HepG2 (cell line): ENCODE measurements around the gene LITAFD. TPM values are rescaled to one million over a fixed set of nuclear protein-coding genes. Genes with fewer than 3 reads are reported as not detected.

Experiments used
- ATAD3A ChIP-seq: sonication (generic); formaldehyde crosslinking; IDR thresholded peaks from 2 replicates; pipeline ENCODE4 v1.4.0; 2020; ENCODE audit warnings: missing genetic modification reagents
- GZF1 ChIP-seq: sonication (generic); formaldehyde crosslinking; IDR thresholded peaks from 2 replicates; pipeline ENCODE4 v1.5.1; 2020; ENCODE audit warnings: mild to moderate bottlenecking, missing genetic modification reagents
- HOXD1 ChIP-seq: sonication (generic); formaldehyde crosslinking; IDR thresholded peaks from 2 replicates; pipeline ENCODE4 v1.5.0; 2020; ENCODE audit warnings: missing genetic modification reagents
- MEF2D ChIP-seq: sonication (generic); formaldehyde crosslinking; IDR thresholded peaks from 2 replicates; pipeline ENCODE4 v1.5.1; 2020; ENCODE audit warnings: mild to moderate bottlenecking, missing genetic modification reagents
- NFE2 ChIP-seq: sonication (generic); formaldehyde crosslinking; IDR thresholded peaks from 2 replicates; pipeline ENCODE4 v1.4.0; 2020; ENCODE audit warnings: missing genetic modification reagents
- NFKBIZ ChIP-seq: IDR thresholded peaks from 2 replicates; pipeline ENCODE4 v1.6.1; 2018; ENCODE audit warnings: missing genetic modification reagents, missing compliant biosample characterization
- NFYC ChIP-seq: IDR thresholded peaks from 2 replicates; pipeline ENCODE4 v1.6.1; 2016; ENCODE audit warnings: missing genetic modification reagents, missing compliant biosample characterization
- SP5 ChIP-seq: IDR thresholded peaks from 2 replicates; pipeline ENCODE4 v1.6.1; 2016; ENCODE audit warnings: low read depth, borderline replicate concordance
- TEAD3 ChIP-seq: optimal IDR thresholded peaks from 2 replicates; pipeline ENCODE3; 2016; ENCODE audit warnings: borderline replicate concordance
- ZBTB3 ChIP-seq: sonication (generic); formaldehyde crosslinking; IDR thresholded peaks from 2 replicates; pipeline ENCODE4 v1.4.0; 2020; ENCODE audit warnings: low read depth, mild to moderate bottlenecking, moderate library complexity, missing genetic modification reagents, borderline replicate concordance
- ZFP82 ChIP-seq: sonication (generic); formaldehyde crosslinking; IDR thresholded peaks from 2 replicates; pipeline ENCODE4 v1.5.1; 2020; ENCODE audit warnings: mild to moderate bottlenecking, missing genetic modification reagents, borderline replicate concordance
- ZNF383 ChIP-seq: sonication (generic); formaldehyde crosslinking; IDR thresholded peaks from 2 replicates; pipeline ENCODE4 v1.4.0; 2020; ENCODE audit warnings: missing genetic modification reagents, mild to moderate bottlenecking, borderline replicate concordance
- ZNF501 ChIP-seq: sonication (generic); formaldehyde crosslinking; IDR thresholded peaks from 2 replicates; pipeline ENCODE4 v1.5.1; 2020; ENCODE audit warnings: mild to moderate bottlenecking, moderate library complexity, missing genetic modification reagents
- ZNF563 ChIP-seq: sonication (generic); formaldehyde crosslinking; IDR thresholded peaks from 2 replicates; pipeline ENCODE4 v1.8.0; 2022; ENCODE audit warnings: mild to moderate bottlenecking, moderate library complexity, missing genetic modification reagents
- ZNF607 ChIP-seq: sonication (generic); formaldehyde crosslinking; IDR thresholded peaks from 2 replicates; pipeline ENCODE4 v1.5.1; 2020; ENCODE audit warnings: missing genetic modification reagents, mild to moderate bottlenecking, borderline replicate concordance
- polyA plus RNA-seq, 8 experiments: library from polyadenylated mRNA; depleted of rRNA in 3 of 8; stranded (reverse) in 7 of 8; unstranded in 1 of 8; fragments of >200 nt; fragmentation: Illumina TruSeq in 4 of 8; extraction: Trizol in 4 of 8; gene quantifications; 2 replicates each; pipeline versions ENCODE4 v1.2.1 to v1.2.3, GENCODE V29; 2011 to 2016; ENCODE audit warnings: low read depth in 4 of 8, missing spikeins in 1 of 8, mixed read lengths in 1 of 8; ENCODE audit not compliant: insufficient read depth in 1 of 8
- total RNA-seq, 5 experiments: library from RNA; depleted of rRNA; stranded (reverse); fragments of >200 nt; fragmentation: Illumina TruSeq; extraction: Trizol; gene quantifications; 2 replicates each; pipeline ENCODE4 v1.2.3, GENCODE V29; 2016; ENCODE audit warnings: low read depth in 1 of 5
- TF ChIP-seq, protein P1 (sequence below), 2 experiments: sonication (generic) in 1 of 2; formaldehyde crosslinking in 1 of 2; IDR thresholded peaks; 2 replicates each; pipeline versions ENCODE4 v1.4.0 to v1.6.1; 2016 to 2020; ENCODE audit warnings: borderline replicate concordance in 1 of 2, low read depth in 1 of 2, mild to moderate bottlenecking in 1 of 2, missing genetic modification reagents in 1 of 2
- TF ChIP-seq, protein P2 (sequence below): sonication (generic); formaldehyde crosslinking; IDR thresholded peaks from 2 replicates; pipeline ENCODE4 v1.4.0; 2020; ENCODE audit warnings: missing genetic modification reagents
- TF ChIP-seq, protein P3 (sequence below): sonication (generic); formaldehyde crosslinking; IDR thresholded peaks from 2 replicates; pipeline ENCODE4 v1.4.0; 2020; ENCODE audit warnings: missing genetic modification reagents

Gene LITAFD
- total and polyA plus RNA-seq, 2 of the 13 experiments (the other 11 are each of a cell fraction or from before 2014, with no cell fraction given): not detected

DNA sequence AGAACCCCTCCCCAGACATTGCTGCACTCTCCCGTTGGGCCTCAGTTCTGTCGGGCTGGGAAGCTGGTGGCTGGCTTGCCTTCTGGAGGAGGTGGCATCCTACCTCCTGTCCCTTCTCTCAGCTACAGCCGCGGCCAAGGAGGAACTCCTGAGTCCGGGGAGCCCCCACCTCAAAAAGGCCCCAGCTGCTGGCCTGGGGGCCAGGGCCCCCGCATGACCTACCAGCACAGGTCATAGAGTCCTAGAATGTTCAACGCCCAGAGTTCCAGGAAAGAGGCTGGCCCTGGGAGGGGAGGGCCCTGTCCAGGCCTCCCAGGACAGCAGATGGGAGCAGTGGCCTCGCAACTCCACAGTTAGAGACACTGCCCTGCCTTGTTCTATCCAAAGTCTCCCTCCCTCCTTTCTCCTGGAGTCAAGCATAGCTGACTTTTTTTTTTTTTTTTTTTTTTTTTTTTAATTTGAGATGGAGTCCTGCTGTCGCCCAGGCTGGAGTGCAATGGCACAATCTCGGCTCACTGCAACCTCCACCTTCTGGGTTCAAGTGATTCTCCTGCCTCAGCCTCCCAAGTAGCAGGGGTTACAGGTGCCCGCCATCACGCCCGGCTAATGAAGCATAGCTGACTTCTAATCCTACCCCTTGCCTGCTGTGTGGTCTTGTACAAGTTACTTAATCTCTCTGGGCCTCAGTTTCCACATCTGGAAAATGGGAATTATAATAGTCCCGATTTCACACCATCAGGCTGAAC lies 20.4 kb upstream of the LITAFD start (continued):
- TF ChIP-seq ZNF563: 0 out of 2 replicates have a peak, but pooled peaks have one; percentile 56
- no peak for TF ChIP-seq HOXD1
- TF ChIP-seq, protein P1, sequence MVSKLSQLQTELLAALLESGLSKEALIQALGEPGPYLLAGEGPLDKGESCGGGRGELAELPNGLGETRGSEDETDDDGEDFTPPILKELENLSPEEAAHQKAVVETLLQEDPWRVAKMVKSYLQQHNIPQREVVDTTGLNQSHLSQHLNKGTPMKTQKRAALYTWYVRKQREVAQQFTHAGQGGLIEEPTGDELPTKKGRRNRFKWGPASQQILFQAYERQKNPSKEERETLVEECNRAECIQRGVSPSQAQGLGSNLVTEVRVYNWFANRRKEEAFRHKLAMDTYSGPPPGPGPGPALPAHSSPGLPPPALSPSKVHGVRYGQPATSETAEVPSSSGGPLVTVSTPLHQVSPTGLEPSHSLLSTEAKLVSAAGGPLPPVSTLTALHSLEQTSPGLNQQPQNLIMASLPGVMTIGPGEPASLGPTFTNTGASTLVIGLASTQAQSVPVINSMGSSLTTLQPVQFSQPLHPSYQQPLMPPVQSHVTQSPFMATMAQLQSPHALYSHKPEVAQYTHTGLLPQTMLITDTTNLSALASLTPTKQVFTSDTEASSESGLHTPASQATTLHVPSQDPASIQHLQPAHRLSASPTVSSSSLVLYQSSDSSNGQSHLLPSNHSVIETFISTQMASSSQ (IDR thresholded peaks at IDR 0.05; ENCODE audit: low read depth): no peak
- TF ChIP-seq, protein P1 (CRISPR knock-in tag; IDR thresholded peaks at IDR 0.05; ENCODE audit: borderline replicate concordance): peak; percentile 59; the same call in 1 of the 2 replicates
- TF ChIP-seq NFYC (CRISPR knock-in tag): no peak
- no peak for TF ChIP-seq ZNF501 (CRISPR knock-in tag)
- 0 out of 2 replicates have a peak, but pooled peaks have one; percentile 18 for TF ChIP-seq ZNF607
- TF ChIP-seq, protein P2, sequence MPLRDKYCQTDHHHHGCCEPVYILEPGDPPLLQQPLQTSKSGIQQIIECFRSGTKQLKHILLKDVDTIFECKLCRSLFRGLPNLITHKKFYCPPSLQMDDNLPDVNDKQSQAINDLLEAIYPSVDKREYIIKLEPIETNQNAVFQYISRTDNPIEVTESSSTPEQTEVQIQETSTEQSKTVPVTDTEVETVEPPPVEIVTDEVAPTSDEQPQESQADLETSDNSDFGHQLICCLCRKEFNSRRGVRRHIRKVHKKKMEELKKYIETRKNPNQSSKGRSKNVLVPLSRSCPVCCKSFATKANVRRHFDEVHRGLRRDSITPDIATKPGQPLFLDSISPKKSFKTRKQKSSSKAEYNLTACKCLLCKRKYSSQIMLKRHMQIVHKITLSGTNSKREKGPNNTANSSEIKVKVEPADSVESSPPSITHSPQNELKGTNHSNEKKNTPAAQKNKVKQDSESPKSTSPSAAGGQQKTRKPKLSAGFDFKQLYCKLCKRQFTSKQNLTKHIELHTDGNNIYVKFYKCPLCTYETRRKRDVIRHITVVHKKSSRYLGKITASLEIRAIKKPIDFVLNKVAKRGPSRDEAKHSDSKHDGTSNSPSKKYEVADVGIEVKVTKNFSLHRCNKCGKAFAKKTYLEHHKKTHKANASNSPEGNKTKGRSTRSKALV (CRISPR knock-in tag): no peak
- 0 out of 2 replicates have a peak, but pooled peaks have one; percentile 31 for TF ChIP-seq NFKBIZ (CRISPR knock-in tag)
- TF ChIP-seq ZNF383 (CRISPR knock-in tag): no peak
- no peak for TF ChIP-seq TEAD3 (CRISPR knock-in tag)
- TF ChIP-seq MEF2D (CRISPR knock-in tag): no peak
- no peak for TF ChIP-seq GZF1
- TF ChIP-seq, protein P3, sequence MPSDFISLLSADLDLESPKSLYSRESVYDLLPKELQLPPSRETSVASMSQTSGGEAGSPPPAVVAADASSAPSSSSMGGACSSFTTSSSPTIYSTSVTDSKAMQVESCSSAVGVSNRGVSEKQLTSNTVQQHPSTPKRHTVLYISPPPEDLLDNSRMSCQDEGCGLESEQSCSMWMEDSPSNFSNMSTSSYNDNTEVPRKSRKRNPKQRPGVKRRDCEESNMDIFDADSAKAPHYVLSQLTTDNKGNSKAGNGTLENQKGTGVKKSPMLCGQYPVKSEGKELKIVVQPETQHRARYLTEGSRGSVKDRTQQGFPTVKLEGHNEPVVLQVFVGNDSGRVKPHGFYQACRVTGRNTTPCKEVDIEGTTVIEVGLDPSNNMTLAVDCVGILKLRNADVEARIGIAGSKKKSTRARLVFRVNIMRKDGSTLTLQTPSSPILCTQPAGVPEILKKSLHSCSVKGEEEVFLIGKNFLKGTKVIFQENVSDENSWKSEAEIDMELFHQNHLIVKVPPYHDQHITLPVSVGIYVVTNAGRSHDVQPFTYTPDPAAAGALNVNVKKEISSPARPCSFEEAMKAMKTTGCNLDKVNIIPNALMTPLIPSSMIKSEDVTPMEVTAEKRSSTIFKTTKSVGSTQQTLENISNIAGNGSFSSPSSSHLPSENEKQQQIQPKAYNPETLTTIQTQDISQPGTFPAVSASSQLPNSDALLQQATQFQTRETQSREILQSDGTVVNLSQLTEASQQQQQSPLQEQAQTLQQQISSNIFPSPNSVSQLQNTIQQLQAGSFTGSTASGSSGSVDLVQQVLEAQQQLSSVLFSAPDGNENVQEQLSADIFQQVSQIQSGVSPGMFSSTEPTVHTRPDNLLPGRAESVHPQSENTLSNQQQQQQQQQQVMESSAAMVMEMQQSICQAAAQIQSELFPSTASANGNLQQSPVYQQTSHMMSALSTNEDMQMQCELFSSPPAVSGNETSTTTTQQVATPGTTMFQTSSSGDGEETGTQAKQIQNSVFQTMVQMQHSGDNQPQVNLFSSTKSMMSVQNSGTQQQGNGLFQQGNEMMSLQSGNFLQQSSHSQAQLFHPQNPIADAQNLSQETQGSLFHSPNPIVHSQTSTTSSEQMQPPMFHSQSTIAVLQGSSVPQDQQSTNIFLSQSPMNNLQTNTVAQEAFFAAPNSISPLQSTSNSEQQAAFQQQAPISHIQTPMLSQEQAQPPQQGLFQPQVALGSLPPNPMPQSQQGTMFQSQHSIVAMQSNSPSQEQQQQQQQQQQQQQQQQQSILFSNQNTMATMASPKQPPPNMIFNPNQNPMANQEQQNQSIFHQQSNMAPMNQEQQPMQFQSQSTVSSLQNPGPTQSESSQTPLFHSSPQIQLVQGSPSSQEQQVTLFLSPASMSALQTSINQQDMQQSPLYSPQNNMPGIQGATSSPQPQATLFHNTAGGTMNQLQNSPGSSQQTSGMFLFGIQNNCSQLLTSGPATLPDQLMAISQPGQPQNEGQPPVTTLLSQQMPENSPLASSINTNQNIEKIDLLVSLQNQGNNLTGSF (CRISPR knock-in tag): no peak
- TF ChIP-seq ATAD3A (CRISPR knock-in tag): no peak
- TF ChIP-seq SP5 (CRISPR knock-in tag): peak; percentile 43
- TF ChIP-seq ZBTB3 (CRISPR knock-in tag): no peak
- TF ChIP-seq NFE2 (CRISPR knock-in tag): 0 out of 2 replicates have a peak, but pooled peaks have one; percentile 12
- no peak for TF ChIP-seq ZFP82 (CRISPR knock-in tag)
